Adrenal gland (tissue), 12 donors: ENCODE results near the gene ZNF592. TPM values are rescaled to one million over a fixed set of nuclear protein-coding genes. Genes with fewer than 3 reads are reported as not detected.
A peak's percentile ranks its signal among the peaks of the same experiment; 100 is the strongest.

Experiments
- DNase-seq, 7 donors: peaks; one replicate each; pipeline ENCODE4 v3.0.0-alpha.2; 2019 to 2020
- H3K27ac ChIP-seq, 5 donors: fragments of 200-600 bp; sonication (generic) in 4 of 5; 1 replicate in 3 of 5; 2 replicates in 2 of 5; pipeline versions ENCODE4 v1.5.1 to v1.8.0; 2016 to 2020; ENCODE audit warnings: mild to moderate bottlenecking in 1 of 5
- H3K27me3 ChIP-seq: fragments of 200-600 bp; 2 replicates; pipeline ENCODE4 v1.8.0; 2021
- H3K36me3 ChIP-seq, 2 donors: fragments of 200-600 bp; replicated peaks in 1 of 2; 1 replicate in 1 of 2; 2 replicates in 1 of 2; pipeline versions ENCODE4 v1.5.1 to v1.8.0; 2018 to 2022
- H3K4me1 ChIP-seq, 2 donors: fragments of 200-600 bp; replicated peaks in 1 of 2; 1 replicate in 1 of 2; 2 replicates in 1 of 2; pipeline versions ENCODE4 v1.5.1 to v1.8.0; 2018 to 2021
- H3K4me3 ChIP-seq, 4 donors: fragments of 200-600 bp; sonication (generic) in 3 of 4; one replicate each; pipeline ENCODE4 v1.5.1; 2016 to 2018
- H3K9me3 ChIP-seq, 3 donors: fragments of 200-600 bp; sonication (generic) in 1 of 3; replicated peaks in 1 of 3; 1 replicate in 2 of 3; 2 replicates in 1 of 3; pipeline versions ENCODE4 v1.5.1 to v1.8.0; 2016 to 2021
- POLR2A ChIP-seq, 2 donors: fragments of 450-650 bp; IDR thresholded peaks; one replicate each; pipeline ENCODE4 v1.6.1; 2017; ENCODE audit warnings: antibody characterized with exemption in 2 of 2, mild to moderate bottlenecking in 2 of 2, moderate library complexity in 1 of 2
- WGBS, 4 donors: extraction: QIAGEN DNeasy Blood & Tissue Kit in 2 of 4; methylation state at CpG; one replicate each; pipeline versions ENCODE4 v1.1.5 to v1.1.7; 2013 to 2017; 5-methylcytosine and 5-hydroxymethylcytosine counted together
- intact Hi-C, 2 donors: fragments of 100-400 bp; cut with DNase I; formaldehyde crosslinking; loops; one replicate each; pipeline versions ENCODE4 v1.14.1 to v1.15.0; 2022 to 2023
- polyA plus RNA-seq, 3 donors: library from polyadenylated mRNA; stranded (reverse); fragments of 200-250 nt in 2 of 3; fragments of 350-450 nt in 1 of 3; fragmentation: Illumina TruSeq in 1 of 3; extraction: RNeasy Lipid Tissue Mini Kit (QIAGEN cat#74804) in 1 of 3; gene quantifications; one replicate each; pipeline ENCODE4 v1.2.3, GENCODE V29; 2013 to 2014
- total RNA-seq, 9 donors: library from RNA; depleted of rRNA in 4 of 9; stranded (reverse); fragments of >200 nt in 4 of 9; fragments of 120-200 nt in 1 of 9; fragmentation: NEBNext Ultra II Directional in 1 of 9; extraction: Animal tissue kit (Norgen Biotek cat#: 25700) in 1 of 9; gene quantifications; one replicate each; pipeline versions ENCODE4 v1.1.0 to v1.2.4, GENCODE V29; 2013 to 2023
- TF ChIP-seq, protein P1 (sequence below), 6 experiments: fragments of 450-650 bp in 4 of 6; fragments of 200-600 bp in 2 of 6; sonication (generic) in 1 of 6; IDR thresholded peaks; 1 replicate in 5 of 6; 2 replicates in 1 of 6; pipeline versions ENCODE4 v1.5.1 to v1.8.0; 2016 to 2021; ENCODE audit warnings: antibody characterized with exemption in 6 of 6, mild to moderate bottlenecking in 2 of 6, moderate library complexity in 1 of 6
- donor health status: healthy with polysubstance abuse.
- donor health status: Bipolar disorder and iron deficiency.
- donor health status: DM: yes; HTN: yes; CAD: no.
- donor health status: DM: no; HTN: no; CAD: no.
- donor health status: DM: no; HTN: no; CAD: no.
- donor health status: DM: yes; HTN: yes; CAD: no.

Gene ZNF592
- total and polyA plus RNA-seq, 12 donors: 8.1 to 30.3 (median 24.2) TPM

DNA sequence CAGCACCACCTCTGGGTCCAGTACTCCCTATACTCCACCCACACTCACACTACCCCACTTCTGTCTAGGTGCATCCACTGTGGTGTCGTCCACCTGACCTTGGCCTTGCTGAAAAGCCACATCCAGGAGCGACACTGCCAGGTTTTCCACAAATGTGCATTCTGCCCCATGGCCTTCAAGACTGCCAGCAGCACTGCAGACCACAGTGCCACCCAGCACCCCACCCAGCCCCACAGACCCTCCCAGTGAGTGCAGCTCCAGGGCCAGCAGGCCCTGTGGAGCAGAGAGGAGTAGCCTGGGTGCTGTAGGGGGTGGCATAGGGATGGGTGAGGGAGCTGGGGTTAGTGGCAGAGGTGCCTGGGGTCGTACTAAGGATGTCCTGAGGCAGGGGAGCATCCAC is 49.4 kb downstream of the ZNF592 start:
- Histone ChIP-seq H3K36me3 (peaks cover 0 to 69% of the 10 kb centered on the region in 2 donors), H3K9me3 (no peaks in the 10 kb centered on the region), H3K27ac (no peak overlapping the region), H3K4me3 (no peak overlapping the region), H3K27me3 (no peaks in the 10 kb centered on the region), H3K4me1 (no peaks in the 10 kb centered on the region)
- TF ChIP-seq, protein P1, sequence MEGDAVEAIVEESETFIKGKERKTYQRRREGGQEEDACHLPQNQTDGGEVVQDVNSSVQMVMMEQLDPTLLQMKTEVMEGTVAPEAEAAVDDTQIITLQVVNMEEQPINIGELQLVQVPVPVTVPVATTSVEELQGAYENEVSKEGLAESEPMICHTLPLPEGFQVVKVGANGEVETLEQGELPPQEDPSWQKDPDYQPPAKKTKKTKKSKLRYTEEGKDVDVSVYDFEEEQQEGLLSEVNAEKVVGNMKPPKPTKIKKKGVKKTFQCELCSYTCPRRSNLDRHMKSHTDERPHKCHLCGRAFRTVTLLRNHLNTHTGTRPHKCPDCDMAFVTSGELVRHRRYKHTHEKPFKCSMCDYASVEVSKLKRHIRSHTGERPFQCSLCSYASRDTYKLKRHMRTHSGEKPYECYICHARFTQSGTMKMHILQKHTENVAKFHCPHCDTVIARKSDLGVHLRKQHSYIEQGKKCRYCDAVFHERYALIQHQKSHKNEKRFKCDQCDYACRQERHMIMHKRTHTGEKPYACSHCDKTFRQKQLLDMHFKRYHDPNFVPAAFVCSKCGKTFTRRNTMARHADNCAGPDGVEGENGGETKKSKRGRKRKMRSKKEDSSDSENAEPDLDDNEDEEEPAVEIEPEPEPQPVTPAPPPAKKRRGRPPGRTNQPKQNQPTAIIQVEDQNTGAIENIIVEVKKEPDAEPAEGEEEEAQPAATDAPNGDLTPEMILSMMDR (IDR thresholded peaks at IDR 0.05): no peak
- no peak for TF ChIP-seq POLR2A (IDR thresholded peaks at IDR 0.05)
- intact Hi-C loops: no loop called here
- 55 to 69% (median 63%) methylated on average over 3 of the region's 3 CpGs for WGBS, 4 donors
- no peak for DNase-seq

DNA sequence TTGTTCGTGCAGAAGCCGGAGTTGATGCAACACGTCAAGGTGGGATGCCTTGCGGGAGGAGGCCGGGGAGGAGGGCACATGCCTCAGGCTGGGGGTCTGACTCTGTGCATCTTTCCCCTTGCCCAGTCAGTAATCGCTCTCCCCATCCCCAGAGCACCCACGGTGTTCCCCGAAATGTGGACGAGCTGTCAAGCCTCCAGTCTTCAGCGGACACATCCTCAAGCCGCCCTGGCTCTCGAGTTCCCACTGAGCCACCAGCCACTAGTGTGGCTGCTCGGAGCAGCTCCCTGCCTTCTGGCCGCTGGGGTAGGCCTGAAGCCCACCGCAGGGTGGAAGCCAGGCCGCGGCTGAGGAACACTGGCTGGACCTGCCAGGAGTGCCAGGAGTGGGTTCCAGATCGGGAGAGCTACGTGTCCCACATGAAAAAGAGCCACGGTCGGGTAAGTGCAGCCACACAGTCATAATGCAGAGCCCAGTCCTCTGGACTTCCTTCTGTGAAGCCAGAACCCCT is 50.1 kb downstream of the ZNF592 start:
- WGBS, 4 donors: 93 to 97% (median 95%) methylated on average over 17 to 21 of the region's 21 CpGs
- peak in 1 of 7 donors; percentile 28 for DNase-seq
- Histone ChIP-seq H3K36me3 (peaks cover 0 to 69% of the 10 kb centered on the region in 2 donors), H3K4me3 (no peak overlapping the region), H3K27me3 (no peaks in the 10 kb centered on the region), H3K9me3 (no peaks in the 10 kb centered on the region), H3K27ac (no peak overlapping the region), H3K4me1 (no peaks in the 10 kb centered on the region)
- intact Hi-C loops: no loop called here
- TF ChIP-seq POLR2A (IDR thresholded peaks at IDR 0.05): no peak
- TF ChIP-seq, protein P1 (IDR thresholded peaks at IDR 0.05): no peak

DNA sequence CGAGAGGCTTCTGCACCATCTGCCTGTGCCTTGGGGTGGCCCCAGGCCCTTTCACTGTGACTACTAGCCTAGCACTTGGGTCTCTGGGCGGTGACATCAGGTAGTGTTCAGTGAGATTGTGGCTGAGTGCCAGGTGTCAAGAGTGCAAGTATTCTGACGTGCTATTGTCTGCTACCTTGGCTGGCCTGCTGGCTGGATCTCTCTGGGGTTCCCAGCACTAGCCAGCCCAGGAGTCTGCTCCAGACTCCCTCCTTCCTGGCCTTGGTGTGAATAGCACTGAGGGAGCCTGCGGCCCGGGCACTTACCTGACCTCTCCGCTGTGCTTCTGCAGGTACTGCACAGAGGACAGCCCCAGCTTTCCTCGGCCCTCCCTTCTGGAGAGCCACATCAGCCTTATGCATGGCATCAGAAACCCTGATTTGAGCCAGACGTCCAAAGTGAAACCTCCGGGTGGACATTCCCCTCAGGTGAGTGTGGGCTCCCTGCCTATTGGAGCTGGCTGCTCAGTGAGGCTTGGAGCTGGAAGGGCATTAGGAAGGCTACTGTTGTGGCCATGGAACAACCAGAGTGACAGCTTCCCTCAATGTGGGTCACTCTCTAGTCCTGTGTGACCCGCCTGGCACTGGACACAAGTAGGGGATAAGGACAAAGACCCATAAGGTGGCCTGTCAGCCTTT is 51.3 kb downstream of the ZNF592 start:
- H3K27ac ChIP-seq: no peak overlapping the region
- intact Hi-C loops: no loop called here
- 37 to 92% (median 84%) methylated on average over 2 to 10 of the region's 10 CpGs for WGBS, 4 donors
- H3K4me3 ChIP-seq: no peak overlapping the region
- H3K27me3 ChIP-seq: no peaks in the 10 kb centered on the region
- TF ChIP-seq, protein P1 (IDR thresholded peaks at IDR 0.05): no peak
- TF ChIP-seq POLR2A (IDR thresholded peaks at IDR 0.05): no peak
- H3K4me1 ChIP-seq: no peaks in the 10 kb centered on the region
- DNase-seq: peak in 3 of 7 donors; percentile 12 to 49 (median 14)
- peaks cover 0 to 73% of the 10 kb centered on the region in 2 donors for H3K36me3 ChIP-seq
- no peaks in the 10 kb centered on the region for H3K9me3 ChIP-seq

GRCh38 chr15:84800365-84800806 is 52.0 kb downstream of the ZNF592 start:
- Histone ChIP-seq H3K4me3 (no peak overlapping the region), H3K4me1 (no peaks in the 10 kb centered on the region), H3K9me3 (no peaks in the 10 kb centered on the region), H3K36me3 (peaks cover 0 to 80% of the 10 kb centered on the region in 2 donors), H3K27ac (no peak overlapping the region), H3K27me3 (no peaks in the 10 kb centered on the region)
- 78 to 87% (median 85%) methylated on average over 3 of the region's 3 CpGs for WGBS, 4 donors
- TF ChIP-seq, protein P1 (IDR thresholded peaks at IDR 0.05): no peak
- no peak for TF ChIP-seq POLR2A (IDR thresholded peaks at IDR 0.05)
- intact Hi-C loops: no loop called here
- no peak for DNase-seq
